ENCODE measurements around the gene GTF2IRD1. TPM values are rescaled to one million over a fixed set of nuclear protein-coding genes. Genes with fewer than 3 reads are reported as not detected.
"Not testable (repeated sequence)": the region's sequence is repeated elsewhere in the genome, so short reads cannot be mapped to it uniquely, and the experiment has no call there.

GTF2IRD1 gene
- total RNA-seq, 1 donor from 2014 or later = 16.3 TPM

DNA sequence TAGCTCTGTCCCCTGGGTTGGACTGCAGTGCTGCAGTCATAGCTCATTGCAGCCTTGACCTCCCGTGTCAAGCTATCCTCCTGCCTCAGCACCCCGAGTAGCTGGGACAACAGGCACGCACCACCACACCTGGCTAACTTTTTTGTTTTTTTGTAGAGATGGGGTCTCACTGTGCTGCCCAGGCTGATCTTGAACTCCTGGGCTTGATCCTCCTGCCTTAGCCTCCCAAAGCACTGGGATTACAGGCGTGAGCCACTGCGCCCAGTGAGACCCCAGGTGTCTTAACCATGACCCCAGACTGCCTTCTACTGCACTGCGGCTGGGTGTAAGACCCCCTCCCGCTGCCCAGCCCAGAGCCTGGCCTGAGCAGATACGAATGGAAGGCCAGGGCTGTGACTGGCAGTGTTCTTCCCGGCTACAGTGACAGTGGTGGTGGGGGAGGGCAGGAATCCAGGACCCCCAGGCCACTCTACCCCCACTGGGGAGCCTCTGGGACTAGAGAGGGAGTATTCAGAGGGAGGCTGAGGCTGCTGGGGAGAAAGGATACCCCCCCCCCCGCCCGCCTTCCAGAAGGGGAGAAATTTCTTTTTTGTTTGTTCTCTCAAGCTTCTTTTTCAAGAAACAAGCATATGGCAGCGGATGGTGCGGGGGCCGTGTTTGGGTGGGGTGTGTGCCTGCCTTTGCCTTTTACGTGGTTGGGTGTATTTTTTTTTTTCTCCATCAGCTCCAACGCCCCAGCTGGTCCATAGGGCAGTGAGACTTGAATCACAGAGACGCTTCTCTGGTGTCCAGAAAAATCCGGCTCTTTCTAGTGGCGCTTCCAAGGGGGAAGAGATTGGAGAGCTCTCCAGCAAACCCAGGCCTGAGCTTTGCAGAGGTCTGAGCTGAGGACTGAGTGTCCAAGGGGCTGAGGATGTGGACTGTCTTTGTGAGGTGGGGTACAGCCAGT lies 36.6 kb downstream of the GTF2IRD1 start:
- H3K27ac ChIP-seq = no peak overlapping the region
- intact Hi-C loops (cut with DNase I) = no loop called here
- ATAC-seq (no peak), DNase-seq (no peak)
- H3K9me3 ChIP-seq = no peaks in the 10 kb centered on the region
- no peaks in the 10 kb centered on the region for H3K27me3 ChIP-seq (ENCODE audit: low read depth)
- no peak overlapping the region for H3K4me3 ChIP-seq
- TF ChIP-seq, protein P1, sequence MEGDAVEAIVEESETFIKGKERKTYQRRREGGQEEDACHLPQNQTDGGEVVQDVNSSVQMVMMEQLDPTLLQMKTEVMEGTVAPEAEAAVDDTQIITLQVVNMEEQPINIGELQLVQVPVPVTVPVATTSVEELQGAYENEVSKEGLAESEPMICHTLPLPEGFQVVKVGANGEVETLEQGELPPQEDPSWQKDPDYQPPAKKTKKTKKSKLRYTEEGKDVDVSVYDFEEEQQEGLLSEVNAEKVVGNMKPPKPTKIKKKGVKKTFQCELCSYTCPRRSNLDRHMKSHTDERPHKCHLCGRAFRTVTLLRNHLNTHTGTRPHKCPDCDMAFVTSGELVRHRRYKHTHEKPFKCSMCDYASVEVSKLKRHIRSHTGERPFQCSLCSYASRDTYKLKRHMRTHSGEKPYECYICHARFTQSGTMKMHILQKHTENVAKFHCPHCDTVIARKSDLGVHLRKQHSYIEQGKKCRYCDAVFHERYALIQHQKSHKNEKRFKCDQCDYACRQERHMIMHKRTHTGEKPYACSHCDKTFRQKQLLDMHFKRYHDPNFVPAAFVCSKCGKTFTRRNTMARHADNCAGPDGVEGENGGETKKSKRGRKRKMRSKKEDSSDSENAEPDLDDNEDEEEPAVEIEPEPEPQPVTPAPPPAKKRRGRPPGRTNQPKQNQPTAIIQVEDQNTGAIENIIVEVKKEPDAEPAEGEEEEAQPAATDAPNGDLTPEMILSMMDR (IDR thresholded peaks at IDR 0.05) = no peak
- H3K36me3 ChIP-seq = no peaks in the 10 kb centered on the region
- H3K4me1 ChIP-seq = no peaks in the 10 kb centered on the region

DNA sequence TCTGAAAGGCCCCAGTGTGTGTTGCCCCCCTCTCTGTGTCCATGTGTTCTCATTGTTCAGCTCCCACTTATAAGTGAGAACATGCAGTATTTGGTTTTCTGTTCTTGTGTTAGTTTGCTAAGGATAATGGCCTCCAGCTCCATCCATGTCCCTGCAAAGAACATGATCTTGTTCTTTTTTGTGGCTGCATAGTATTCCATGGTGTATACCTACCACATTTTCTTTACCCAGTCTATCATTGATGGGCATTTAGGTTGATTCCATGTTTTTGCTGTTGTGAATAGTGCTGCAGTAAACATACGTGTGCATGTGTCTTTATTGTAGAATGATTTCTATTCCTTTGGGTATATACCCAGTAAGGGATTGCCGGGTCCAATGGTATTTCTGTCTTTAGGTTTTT lies 37.8 kb downstream of the GTF2IRD1 start:
- intact Hi-C loops (cut with DNase I) = not testable (repeated sequence)

DNA sequence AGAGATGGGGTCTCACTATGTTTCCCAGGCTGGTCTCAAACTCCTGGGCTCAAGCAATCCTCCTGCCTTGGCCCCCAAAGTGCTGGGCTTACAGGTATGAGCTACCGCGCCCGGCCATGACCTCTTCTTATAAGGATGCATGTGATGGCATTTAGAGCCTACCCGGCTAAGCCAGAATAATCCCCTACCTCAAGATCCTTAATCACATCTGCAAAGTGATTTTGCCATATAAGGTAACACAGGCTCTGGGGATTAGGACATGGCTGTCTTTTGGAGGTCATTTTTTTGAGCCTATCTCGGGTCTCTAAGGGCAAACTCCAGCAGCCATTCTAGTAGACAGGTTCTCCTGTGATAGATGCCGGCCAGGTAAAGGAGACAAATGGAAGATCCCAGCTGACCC lies 39.6 kb downstream of the GTF2IRD1 start:
- H3K4me1 ChIP-seq = no peaks in the 10 kb centered on the region
- no peaks in the 10 kb centered on the region for H3K9me3 ChIP-seq
- H3K27me3 ChIP-seq (ENCODE audit: low read depth) = no peaks in the 10 kb centered on the region
- no peaks in the 10 kb centered on the region for H3K36me3 ChIP-seq
- no peak for DNase-seq
- intact Hi-C loops (cut with DNase I) = no loop called here
- ATAC-seq = no peak
- H3K4me3 ChIP-seq = no peak overlapping the region
- TF ChIP-seq, protein P1 (IDR thresholded peaks at IDR 0.05) = no peak
- H3K27ac ChIP-seq = no peak overlapping the region

More for the DNA sequence above, 37.8 kb downstream of the GTF2IRD1 start:
- H3K9me3 ChIP-seq; H3K4me1 ChIP-seq; ATAC-seq; H3K27ac ChIP-seq; H3K27me3 ChIP-seq (ENCODE audit: low read depth); H3K4me3 ChIP-seq; DNase-seq; H3K36me3 ChIP-seq: not testable (repeated sequence)

DNA sequence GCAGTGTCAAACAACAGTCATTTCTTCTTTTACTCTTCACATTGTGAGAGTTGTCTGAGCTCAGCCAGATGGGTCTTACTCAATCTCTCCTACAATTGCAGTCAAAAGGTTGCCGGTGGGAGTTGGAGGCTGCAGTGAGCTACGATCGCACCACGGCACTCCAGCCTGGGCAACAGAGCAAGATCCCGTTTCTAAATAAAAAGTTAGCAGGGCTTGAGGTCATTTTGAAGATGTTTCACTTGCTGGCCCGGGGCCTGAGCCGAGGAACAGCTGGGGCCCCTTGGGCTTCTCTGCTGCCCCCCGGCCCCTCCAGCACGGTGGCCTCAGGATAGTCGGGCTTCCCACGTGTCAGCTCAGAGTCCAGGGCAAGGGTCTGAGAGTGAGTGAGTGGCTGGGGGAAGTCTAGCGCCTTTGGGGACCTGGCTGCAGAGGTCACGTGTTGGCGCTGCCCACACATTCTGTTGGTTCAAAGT lies 40.4 kb downstream of the GTF2IRD1 start:
- TF ChIP-seq, protein P1 (IDR thresholded peaks at IDR 0.05) = no peak
- no peaks in the 10 kb centered on the region for H3K9me3 ChIP-seq
- ATAC-seq (no peak), DNase-seq (no peak)
- no peak overlapping the region for H3K4me3 ChIP-seq
- H3K4me1 ChIP-seq = no peaks in the 10 kb centered on the region
- H3K27ac ChIP-seq = no peak overlapping the region
- intact Hi-C loops (cut with DNase I) = no loop called here
- H3K27me3 ChIP-seq (ENCODE audit: low read depth) = no peaks in the 10 kb centered on the region
- no peaks in the 10 kb centered on the region for H3K36me3 ChIP-seq

DNA sequence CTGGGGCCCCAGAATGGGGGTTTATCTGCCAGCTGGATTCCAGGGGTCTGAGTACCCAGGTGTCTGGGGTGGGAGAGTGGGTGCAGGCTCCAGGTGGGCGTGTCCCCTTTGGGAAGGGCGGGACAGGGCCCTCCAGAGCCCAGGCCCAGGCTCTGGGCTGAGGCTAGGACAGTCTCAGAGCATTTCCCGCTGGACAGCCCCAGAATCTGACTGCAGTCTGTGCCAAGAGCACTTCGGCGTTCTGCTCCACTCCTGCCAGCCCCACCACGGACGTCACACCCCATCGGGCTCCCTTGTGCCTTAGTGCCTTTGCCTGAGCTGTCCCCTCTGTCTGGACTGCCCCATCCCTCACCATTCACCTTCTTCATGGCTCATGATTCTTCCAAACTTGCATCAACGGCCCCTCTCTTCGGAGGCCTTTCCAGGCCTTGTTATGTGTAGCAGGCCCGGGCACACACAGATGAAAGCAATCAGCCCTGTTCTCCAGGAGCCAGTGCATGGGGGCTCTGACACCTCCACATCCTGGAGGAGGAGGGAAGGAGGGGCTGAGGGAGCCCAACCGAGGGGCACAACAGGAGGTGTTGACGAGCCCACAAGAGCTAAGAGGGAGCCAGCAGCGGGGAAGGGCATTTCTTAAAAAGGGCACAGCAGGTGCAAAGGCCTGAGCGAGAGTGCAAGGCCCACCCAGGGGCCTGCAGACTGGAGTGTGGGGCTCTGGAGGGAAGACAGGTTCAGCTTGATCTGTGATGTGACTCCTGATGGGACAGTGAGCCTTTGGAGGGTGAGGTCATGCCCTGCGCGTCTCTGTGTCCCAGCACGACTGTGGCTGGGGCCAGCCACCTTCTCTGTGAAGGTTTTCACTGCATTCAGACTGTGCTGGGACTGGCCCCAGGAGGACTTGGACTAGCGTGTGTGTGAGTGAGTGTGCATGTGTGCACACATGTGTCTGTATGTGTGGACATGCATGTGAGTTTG lies 41.7 kb downstream of the GTF2IRD1 start:
- no peaks in the 10 kb centered on the region for H3K36me3 ChIP-seq
- no peaks in the 10 kb centered on the region for H3K4me1 ChIP-seq
- no peaks in the 10 kb centered on the region for H3K27me3 ChIP-seq (ENCODE audit: low read depth)
- no peak for DNase-seq
- no peak overlapping the region for H3K4me3 ChIP-seq
- no peaks in the 10 kb centered on the region for H3K9me3 ChIP-seq
- no peak overlapping the region for H3K27ac ChIP-seq
- peak; percentile 15 to 39 for ATAC-seq
- intact Hi-C loops (cut with DNase I) = no loop called here
- TF ChIP-seq, protein P1 (IDR thresholded peaks at IDR 0.05) = no peak

Data from lower lobe of right lung (tissue), 2 donors.